Measurements from ENCODE around the gene STX8.

DNA sequence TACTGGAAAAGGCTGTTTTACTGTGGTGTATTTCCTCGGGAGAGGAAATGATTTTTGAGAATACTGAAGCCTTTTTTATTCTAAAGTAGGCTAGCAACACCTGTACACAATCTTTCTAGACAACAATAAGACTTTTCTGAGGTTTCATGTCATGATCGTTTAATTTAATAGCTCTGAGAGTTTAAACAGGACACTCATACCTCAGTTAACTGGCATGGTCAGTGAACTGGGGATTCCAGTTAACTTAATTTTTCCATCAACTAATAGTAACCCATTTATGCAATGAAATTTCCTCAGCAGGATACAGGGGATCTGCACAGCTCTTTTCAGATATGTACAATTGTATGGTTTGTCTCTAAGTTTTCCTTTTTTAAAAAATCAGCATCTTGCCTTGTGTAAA lies 291.7 kb downstream of the STX8 start:
- TF ChIP-seq, protein P1, sequence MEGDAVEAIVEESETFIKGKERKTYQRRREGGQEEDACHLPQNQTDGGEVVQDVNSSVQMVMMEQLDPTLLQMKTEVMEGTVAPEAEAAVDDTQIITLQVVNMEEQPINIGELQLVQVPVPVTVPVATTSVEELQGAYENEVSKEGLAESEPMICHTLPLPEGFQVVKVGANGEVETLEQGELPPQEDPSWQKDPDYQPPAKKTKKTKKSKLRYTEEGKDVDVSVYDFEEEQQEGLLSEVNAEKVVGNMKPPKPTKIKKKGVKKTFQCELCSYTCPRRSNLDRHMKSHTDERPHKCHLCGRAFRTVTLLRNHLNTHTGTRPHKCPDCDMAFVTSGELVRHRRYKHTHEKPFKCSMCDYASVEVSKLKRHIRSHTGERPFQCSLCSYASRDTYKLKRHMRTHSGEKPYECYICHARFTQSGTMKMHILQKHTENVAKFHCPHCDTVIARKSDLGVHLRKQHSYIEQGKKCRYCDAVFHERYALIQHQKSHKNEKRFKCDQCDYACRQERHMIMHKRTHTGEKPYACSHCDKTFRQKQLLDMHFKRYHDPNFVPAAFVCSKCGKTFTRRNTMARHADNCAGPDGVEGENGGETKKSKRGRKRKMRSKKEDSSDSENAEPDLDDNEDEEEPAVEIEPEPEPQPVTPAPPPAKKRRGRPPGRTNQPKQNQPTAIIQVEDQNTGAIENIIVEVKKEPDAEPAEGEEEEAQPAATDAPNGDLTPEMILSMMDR (IDR thresholded peaks at IDR 0.05): no peak
- no peak for TF ChIP-seq POLR2A (IDR thresholded peaks at IDR 0.05)
